ENCODE results near the gene PLBD2.

Gene PLBD2

DNA sequence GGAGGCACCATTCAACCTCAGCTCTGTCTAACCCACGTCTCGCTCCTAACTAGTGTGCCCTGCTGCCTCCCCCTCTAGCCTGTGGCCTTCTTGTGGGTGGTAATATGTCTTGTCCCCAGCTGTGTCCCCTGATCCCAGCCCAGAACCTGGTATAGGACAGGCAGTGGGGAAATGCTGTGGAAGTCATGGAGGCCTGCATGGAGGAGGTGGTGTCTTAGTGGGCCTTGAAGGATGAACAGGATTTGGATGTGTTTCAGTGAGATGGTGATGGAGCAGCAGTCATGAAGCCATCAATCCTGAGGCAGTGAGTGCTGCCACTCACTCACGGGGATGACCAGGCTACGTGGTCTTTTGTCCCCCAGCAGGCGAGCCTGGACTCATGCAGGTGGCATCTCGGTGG is 13.4 kb downstream of the PLBD2 start:
- Histone ChIP-seq H3K4me3 (ENCODE audit: low read length in 2 of 2) (no peak overlapping the region), H3K9me3 (ENCODE audit: control insufficient read depth in 2 of 2, low read length in 2 of 2) (no peaks in the 10 kb centered on the region), H3K27ac (ENCODE audit: low read length) (no peak overlapping the region), H3K27me3 (ENCODE audit: control insufficient read depth in 1 of 2, insufficient read depth in 2 of 2, low read length in 2 of 2) (no peaks in the 10 kb centered on the region), H3K4me1 (ENCODE audit: control insufficient read depth, insufficient read depth, low read length) (no peaks in the 10 kb centered on the region), H3K9ac (ENCODE audit: low read length in 2 of 2) (no peak overlapping the region), H3K36me3 (ENCODE audit: control insufficient read depth in 2 of 2, insufficient read depth in 2 of 2, low read length in 2 of 2) (peaks cover 27 to 34% of the 10 kb centered on the region in 2 donors)

DNA sequence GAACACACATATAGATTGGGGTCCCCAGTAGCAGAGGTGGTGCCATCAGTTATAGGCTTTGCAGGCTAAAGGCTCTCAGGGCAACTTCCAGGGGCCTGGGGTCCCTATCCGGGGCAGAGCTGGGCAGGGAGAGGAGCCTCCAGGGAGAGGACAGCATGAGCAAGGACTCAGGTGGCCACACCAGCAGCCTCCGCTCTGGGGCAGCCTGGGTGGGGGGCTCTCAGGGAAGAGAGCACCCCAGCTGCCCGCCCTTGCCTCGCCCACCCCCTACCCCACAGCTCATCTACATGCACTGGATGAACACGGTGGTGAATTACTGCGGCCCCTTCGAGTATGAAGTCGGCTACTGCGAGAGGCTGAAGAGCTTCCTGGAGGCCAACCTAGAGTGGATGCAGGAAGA is 14.0 kb downstream of the PLBD2 start:
- Histone ChIP-seq H3K27ac (ENCODE audit: low read length) (no peak overlapping the region), H3K4me3 (ENCODE audit: low read length in 2 of 2) (no peak overlapping the region), H3K9me3 (ENCODE audit: control insufficient read depth in 2 of 2, low read length in 2 of 2) (no peaks in the 10 kb centered on the region), H3K27me3 (ENCODE audit: control insufficient read depth in 1 of 2, insufficient read depth in 2 of 2, low read length in 2 of 2) (no peaks in the 10 kb centered on the region), H3K9ac (ENCODE audit: low read length in 2 of 2) (no peak overlapping the region), H3K4me1 (ENCODE audit: control insufficient read depth, insufficient read depth, low read length) (no peaks in the 10 kb centered on the region), H3K36me3 (ENCODE audit: control insufficient read depth in 2 of 2, insufficient read depth in 2 of 2, low read length in 2 of 2) (peaks cover 29 to 34% of the 10 kb centered on the region in 2 donors)

DNA sequence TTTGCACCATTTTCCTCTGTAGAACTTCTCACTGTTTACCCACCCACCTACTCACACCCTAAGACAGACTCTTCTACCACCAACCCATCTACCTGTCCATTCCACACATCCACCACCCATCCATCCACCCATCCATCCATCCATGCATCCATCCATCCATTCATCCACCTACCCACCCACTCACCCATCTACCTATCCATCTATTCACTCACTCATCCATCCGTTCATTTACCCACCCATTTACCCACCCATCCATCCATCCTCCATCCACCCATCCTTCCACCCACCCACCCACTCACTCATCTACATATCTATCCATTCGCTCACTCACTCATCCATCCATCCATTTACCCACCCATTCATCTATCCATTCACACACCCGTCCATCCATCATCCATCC is 15.1 kb downstream of the PLBD2 start:
- Histone ChIP-seq H3K4me3 (ENCODE audit: low read length in 2 of 2) (no peak overlapping the region), H3K9me3 (ENCODE audit: control insufficient read depth in 2 of 2, low read length in 2 of 2) (no peaks in the 10 kb centered on the region), H3K27me3 (ENCODE audit: control insufficient read depth in 1 of 2, insufficient read depth in 2 of 2, low read length in 2 of 2) (no peaks in the 10 kb centered on the region), H3K27ac (ENCODE audit: low read length) (no peak overlapping the region), H3K4me1 (ENCODE audit: control insufficient read depth, insufficient read depth, low read length) (no peaks in the 10 kb centered on the region), H3K36me3 (ENCODE audit: control insufficient read depth in 2 of 2, insufficient read depth in 2 of 2, low read length in 2 of 2) (peaks cover 29 to 35% of the 10 kb centered on the region in 2 donors), H3K9ac (ENCODE audit: low read length in 2 of 2) (no peak overlapping the region)

DNA sequence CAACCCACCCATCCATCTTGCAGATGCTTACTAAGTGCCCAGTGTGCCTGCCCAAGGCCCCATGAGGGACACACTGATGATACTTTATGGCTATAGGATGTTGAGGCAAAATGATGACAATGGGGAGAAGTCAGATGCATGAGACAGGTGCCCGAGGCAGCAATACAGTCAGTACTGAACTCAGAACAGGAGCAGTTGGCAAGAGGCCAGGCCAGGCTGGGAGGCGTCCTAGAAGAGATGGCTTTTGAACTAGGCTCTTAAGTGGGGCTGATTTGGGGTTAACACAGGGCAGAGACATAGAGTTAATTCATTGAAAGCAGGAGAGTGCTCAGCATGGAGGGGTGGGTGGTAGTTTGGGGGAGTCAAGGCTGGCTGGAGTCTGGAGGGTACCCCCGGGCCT is 15.6 kb downstream of the PLBD2 start:
- H3K9me3 ChIP-seq (ENCODE audit: control insufficient read depth in 2 of 2, low read length in 2 of 2) = no peaks in the 10 kb centered on the region
- H3K27me3 ChIP-seq (ENCODE audit: control insufficient read depth in 1 of 2, insufficient read depth in 2 of 2, low read length in 2 of 2) = no peaks in the 10 kb centered on the region
- H3K27ac ChIP-seq (ENCODE audit: low read length) = no peak overlapping the region
- H3K4me3 ChIP-seq (ENCODE audit: low read length in 2 of 2) = no peak overlapping the region
- H3K9ac ChIP-seq (ENCODE audit: low read length in 2 of 2) = no peak overlapping the region
- H3K36me3 ChIP-seq (ENCODE audit: control insufficient read depth in 2 of 2, insufficient read depth in 2 of 2, low read length in 2 of 2) = peaks cover 23 to 33% of the 10 kb centered on the region in 2 donors
- no peaks in the 10 kb centered on the region for H3K4me1 ChIP-seq (ENCODE audit: control insufficient read depth, insufficient read depth, low read length)

DNA sequence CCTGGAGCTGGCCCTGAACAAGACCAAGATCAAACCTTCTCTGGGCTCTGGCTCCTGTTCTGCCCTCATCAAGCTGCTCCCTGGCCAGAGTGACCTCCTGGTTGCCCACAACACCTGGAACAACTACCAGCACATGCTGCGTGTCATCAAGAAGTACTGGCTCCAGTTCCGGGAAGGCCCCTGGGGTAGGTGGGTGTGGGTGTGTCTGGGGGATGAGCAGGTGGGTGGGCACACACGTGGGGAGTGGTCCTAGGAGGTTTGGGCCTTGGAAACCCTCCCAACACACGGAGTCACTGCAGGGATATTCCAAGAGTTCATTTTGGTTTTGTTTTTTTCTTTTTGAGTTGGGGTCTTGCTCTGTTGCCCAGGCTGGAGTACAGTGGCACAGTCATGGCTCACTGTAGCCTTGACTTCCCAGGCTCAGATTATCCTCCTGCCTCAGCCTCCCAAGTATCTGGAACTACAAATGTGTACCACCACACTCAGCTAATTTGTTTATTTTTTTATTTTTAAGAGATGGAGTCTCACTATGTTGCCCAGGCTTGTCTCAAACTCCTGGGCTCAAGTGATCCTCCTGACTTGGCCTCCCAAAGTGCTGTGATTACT is 16.5 kb downstream of the PLBD2 start:
- Histone ChIP-seq H3K9me3 (ENCODE audit: control insufficient read depth in 2 of 2, low read length in 2 of 2) (no peaks in the 10 kb centered on the region), H3K27ac (ENCODE audit: low read length) (no peak overlapping the region), H3K4me3 (ENCODE audit: low read length in 2 of 2) (no peak overlapping the region), H3K9ac (ENCODE audit: low read length in 2 of 2) (no peak overlapping the region), H3K27me3 (ENCODE audit: control insufficient read depth in 1 of 2, insufficient read depth in 2 of 2, low read length in 2 of 2) (no peaks in the 10 kb centered on the region), H3K4me1 (ENCODE audit: control insufficient read depth, insufficient read depth, low read length) (no peaks in the 10 kb centered on the region), H3K36me3 (ENCODE audit: control insufficient read depth in 2 of 2, insufficient read depth in 2 of 2, low read length in 2 of 2) (peaks cover 23 to 33% of the 10 kb centered on the region in 2 donors)

DNA sequence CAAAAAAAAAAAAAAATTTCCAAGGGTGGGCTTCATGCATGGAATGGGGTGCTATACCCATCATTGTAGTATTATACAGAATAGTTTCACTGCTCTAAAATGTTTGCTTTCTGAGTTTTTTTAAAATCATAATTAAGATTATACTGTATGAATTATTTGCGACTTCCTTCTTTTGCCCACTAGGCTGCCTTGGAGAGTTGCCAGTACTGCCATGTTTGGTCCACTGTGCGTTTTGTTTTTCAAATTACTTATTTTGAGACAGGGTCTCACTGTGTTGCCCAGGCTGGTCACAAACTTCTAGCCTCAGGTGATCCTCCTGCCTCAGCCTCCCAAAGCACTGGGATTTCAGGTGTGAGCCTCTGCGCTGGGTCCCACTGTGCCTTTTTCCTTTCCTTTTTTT is 19.9 kb downstream of the PLBD2 start:
- Histone ChIP-seq H3K36me3 (ENCODE audit: control insufficient read depth in 2 of 2, insufficient read depth in 2 of 2, low read length in 2 of 2) (peaks cover 23 to 26% of the 10 kb centered on the region in 2 donors), H3K4me1 (ENCODE audit: control insufficient read depth, insufficient read depth, low read length) (no peaks in the 10 kb centered on the region), H3K27me3 (ENCODE audit: control insufficient read depth in 1 of 2, insufficient read depth in 2 of 2, low read length in 2 of 2) (no peaks in the 10 kb centered on the region), H3K9ac (ENCODE audit: low read length in 2 of 2) (no peak overlapping the region), H3K9me3 (ENCODE audit: control insufficient read depth in 2 of 2, low read length in 2 of 2) (no peaks in the 10 kb centered on the region), H3K27ac (ENCODE audit: low read length) (no peak overlapping the region), H3K4me3 (ENCODE audit: low read length in 2 of 2) (no peak overlapping the region)

DNA sequence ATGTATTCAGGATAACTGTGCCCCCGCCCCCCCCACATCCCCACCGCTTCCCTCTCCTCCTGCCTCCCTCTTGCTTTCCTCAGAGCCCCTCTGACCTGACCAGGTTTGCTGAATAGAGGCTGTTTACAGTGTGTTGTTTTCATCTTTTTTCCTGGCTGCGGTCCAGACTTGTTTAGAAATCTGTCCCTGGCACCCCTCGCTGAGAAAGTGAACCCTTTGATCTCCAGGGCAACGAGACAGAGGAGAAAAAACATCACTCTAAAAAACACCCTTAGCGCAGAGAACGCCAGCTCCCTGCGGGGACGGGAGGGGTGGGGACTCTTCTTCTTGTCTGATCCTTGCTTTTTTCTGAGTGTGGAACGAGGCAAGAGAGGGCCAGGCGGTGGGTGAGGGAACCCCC is 22.8 kb downstream of the PLBD2 start:
- no peaks in the 10 kb centered on the region for H3K9me3 ChIP-seq (ENCODE audit: control insufficient read depth in 2 of 2, low read length in 2 of 2)
- H3K36me3 ChIP-seq (ENCODE audit: control insufficient read depth in 2 of 2, insufficient read depth in 2 of 2, low read length in 2 of 2) = peaks cover 17 to 24% of the 10 kb centered on the region in 2 donors
- no peak overlapping the region for H3K9ac ChIP-seq (ENCODE audit: low read length in 2 of 2)
- no peaks in the 10 kb centered on the region for H3K4me1 ChIP-seq (ENCODE audit: control insufficient read depth, insufficient read depth, low read length)
- no peak overlapping the region for H3K4me3 ChIP-seq (ENCODE audit: low read length in 2 of 2)
- H3K27ac ChIP-seq (ENCODE audit: low read length) = no peak overlapping the region
- no peaks in the 10 kb centered on the region for H3K27me3 ChIP-seq (ENCODE audit: control insufficient read depth in 1 of 2, insufficient read depth in 2 of 2, low read length in 2 of 2)

DNA sequence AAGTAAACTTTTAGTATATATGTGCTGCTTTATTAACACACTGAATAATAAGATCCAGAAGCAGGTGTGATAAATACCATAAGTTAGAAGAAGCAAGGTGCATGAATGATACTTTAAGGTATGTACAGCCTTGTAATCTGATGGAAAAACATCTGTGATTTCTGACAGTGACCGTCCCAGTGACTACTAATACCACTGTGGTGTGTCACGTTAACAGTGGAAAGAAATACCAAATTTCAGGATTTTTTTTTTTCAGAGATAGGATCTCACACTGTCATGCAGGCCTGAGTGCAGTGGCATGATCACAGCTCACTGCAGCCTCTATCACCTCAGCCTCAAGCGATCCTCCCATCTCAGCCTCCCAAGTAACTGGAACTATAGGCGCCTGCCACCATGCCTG is 23.8 kb downstream of the PLBD2 start:
- Histone ChIP-seq H3K27me3 (ENCODE audit: control insufficient read depth in 1 of 2, insufficient read depth in 2 of 2, low read length in 2 of 2) (no peaks in the 10 kb centered on the region), H3K27ac (ENCODE audit: low read length) (no peak overlapping the region), H3K36me3 (ENCODE audit: control insufficient read depth in 2 of 2, insufficient read depth in 2 of 2, low read length in 2 of 2) (peaks cover 16 to 23% of the 10 kb centered on the region in 2 donors), H3K9me3 (ENCODE audit: control insufficient read depth in 2 of 2, low read length in 2 of 2) (no peaks in the 10 kb centered on the region), H3K4me3 (ENCODE audit: low read length in 2 of 2) (no peak overlapping the region), H3K4me1 (ENCODE audit: control insufficient read depth, insufficient read depth, low read length) (no peaks in the 10 kb centered on the region), H3K9ac (ENCODE audit: low read length in 2 of 2) (no peak overlapping the region)

DNA sequence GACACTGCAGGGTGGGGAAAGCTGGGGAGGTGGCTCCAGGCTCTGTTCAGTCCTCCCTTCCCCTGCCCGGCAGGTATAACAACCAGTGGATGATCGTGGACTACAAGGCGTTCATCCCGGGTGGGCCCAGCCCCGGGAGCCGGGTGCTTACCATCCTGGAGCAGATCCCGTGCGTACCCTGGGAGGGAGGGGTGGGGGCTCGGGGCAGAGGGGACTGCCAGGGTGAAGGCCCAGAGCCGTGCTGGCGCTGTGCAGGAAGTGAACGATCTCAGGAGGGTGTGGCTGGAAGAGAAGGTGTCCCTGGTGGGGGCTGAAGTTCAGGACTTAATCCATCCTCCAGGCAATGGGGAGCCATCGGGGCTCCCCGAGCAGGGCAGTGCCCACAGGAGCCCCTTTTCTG is 26.4 kb downstream of the PLBD2 start:
- peaks cover 14 to 29% of the 10 kb centered on the region in 2 donors for H3K36me3 ChIP-seq (ENCODE audit: control insufficient read depth in 2 of 2, insufficient read depth in 2 of 2, low read length in 2 of 2)
- no peaks in the 10 kb centered on the region for H3K27me3 ChIP-seq (ENCODE audit: control insufficient read depth in 1 of 2, insufficient read depth in 2 of 2, low read length in 2 of 2)
- H3K9ac ChIP-seq (ENCODE audit: low read length in 2 of 2) = no peak overlapping the region
- no peaks in the 10 kb centered on the region for H3K9me3 ChIP-seq (ENCODE audit: control insufficient read depth in 2 of 2, low read length in 2 of 2)
- H3K27ac ChIP-seq (ENCODE audit: low read length) = no peak overlapping the region
- no peak overlapping the region for H3K4me3 ChIP-seq (ENCODE audit: low read length in 2 of 2)
- no peaks in the 10 kb centered on the region for H3K4me1 ChIP-seq (ENCODE audit: control insufficient read depth, insufficient read depth, low read length)

DNA sequence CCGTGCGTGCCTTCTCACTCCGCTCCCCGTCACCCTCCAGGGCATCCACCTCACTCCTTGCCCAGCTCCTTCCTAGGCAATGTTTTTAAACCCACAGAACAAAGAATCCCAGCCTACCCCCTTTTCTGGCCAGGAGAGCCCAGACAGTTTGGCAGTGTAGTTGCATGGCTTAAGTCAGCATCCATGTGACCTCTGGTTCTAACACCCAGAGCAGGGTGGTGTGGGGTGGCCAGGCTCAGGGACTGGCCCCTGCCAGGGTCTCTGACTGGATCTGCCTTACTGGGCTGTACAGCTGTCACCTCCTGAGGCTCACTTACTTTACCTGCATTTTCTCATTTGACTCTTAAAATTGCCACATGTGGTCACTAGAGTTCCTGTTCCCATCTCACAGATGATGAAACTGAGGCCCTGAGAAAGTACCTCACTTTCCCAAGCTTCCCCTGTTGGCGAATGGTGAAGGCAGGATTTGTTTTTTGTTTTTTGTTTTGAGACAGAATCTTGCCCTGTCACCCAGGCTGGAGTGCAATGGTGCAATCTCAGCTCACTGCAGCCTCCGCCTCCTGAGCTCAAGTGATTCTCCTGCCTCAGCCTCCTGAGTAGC is 27.0 kb downstream of the PLBD2 start:
- Histone ChIP-seq H3K9me3 (ENCODE audit: control insufficient read depth in 2 of 2, low read length in 2 of 2) (no peaks in the 10 kb centered on the region), H3K36me3 (ENCODE audit: control insufficient read depth in 2 of 2, insufficient read depth in 2 of 2, low read length in 2 of 2) (peaks cover 19 to 34% of the 10 kb centered on the region in 2 donors), H3K9ac (ENCODE audit: low read length in 2 of 2) (no peak overlapping the region), H3K4me1 (ENCODE audit: control insufficient read depth, insufficient read depth, low read length) (no peaks in the 10 kb centered on the region), H3K27ac (ENCODE audit: low read length) (no peak overlapping the region), H3K4me3 (ENCODE audit: low read length in 2 of 2) (no peak overlapping the region), H3K27me3 (ENCODE audit: control insufficient read depth in 1 of 2, insufficient read depth in 2 of 2, low read length in 2 of 2) (no peaks in the 10 kb centered on the region)

DNA sequence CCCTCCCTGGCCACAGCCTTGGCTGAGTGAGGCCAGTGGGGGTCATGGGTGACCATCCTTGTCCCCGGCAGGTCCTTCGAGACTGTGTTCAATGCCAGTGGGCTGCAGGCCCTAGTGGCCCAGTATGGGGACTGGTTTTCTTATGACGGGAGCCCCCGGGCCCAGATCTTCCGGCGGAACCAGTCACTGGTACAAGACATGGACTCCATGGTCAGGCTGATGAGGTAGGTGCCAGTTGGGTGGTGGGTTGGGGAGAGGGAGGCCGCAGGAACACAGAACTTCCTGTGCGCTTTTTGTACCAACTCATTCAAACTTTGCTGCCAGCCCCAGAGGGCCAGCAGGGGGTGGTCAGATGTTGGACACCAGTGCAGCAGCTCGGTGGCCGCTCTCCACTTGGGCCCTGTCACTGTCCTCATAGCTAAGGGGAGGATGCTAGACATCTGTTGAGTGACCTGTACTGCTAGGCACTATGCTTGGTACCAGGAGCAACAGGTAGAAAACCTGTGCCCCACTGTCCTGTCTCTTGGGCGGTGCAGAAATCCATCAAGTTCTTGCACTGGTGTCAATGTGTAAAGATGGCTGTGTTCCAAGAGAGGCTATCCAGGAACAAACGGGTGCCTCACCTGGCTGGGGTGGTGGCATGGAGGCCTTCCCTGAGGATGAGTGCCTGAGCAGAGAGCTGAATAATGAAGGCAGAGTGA is 28.6 kb downstream of the PLBD2 start:
- Histone ChIP-seq H3K36me3 (ENCODE audit: control insufficient read depth in 2 of 2, insufficient read depth in 2 of 2, low read length in 2 of 2) (peaks cover 20 to 40% of the 10 kb centered on the region in 2 donors), H3K9ac (ENCODE audit: low read length in 2 of 2) (no peak overlapping the region), H3K9me3 (ENCODE audit: control insufficient read depth in 2 of 2, low read length in 2 of 2) (no peaks in the 10 kb centered on the region), H3K4me3 (ENCODE audit: low read length in 2 of 2) (no peak overlapping the region), H3K27me3 (ENCODE audit: control insufficient read depth in 1 of 2, insufficient read depth in 2 of 2, low read length in 2 of 2) (no peaks in the 10 kb centered on the region), H3K4me1 (ENCODE audit: control insufficient read depth, insufficient read depth, low read length) (no peaks in the 10 kb centered on the region), H3K27ac (ENCODE audit: low read length) (no peak overlapping the region)
